LNCAP (cell line): ENCODE data around the gene STRN4.

Experiments used
- CTCF ChIP-seq: fragments of 450-650 bp; IDR thresholded peaks from 2 replicates; pipeline ENCODE4 v1.5.1; 2017; ENCODE audit warnings: mild to moderate bottlenecking

The STRN4 gene

GRCh38 chr19:46728693-46729339 lies 17.4 kb downstream of the STRN4 start:
- TF ChIP-seq CTCF: peak; percentile 81

- TF ChIP-seq CTCF: no peak
These were observed 18.0 kb downstream of the STRN4 start for GRCh38 chr19:46728208-46728607.

GRCh38 chr19:46727757-46728156 lies 18.5 kb downstream of the STRN4 start:
- TF ChIP-seq CTCF: no peak

- TF ChIP-seq CTCF: no peak
These were observed 19.2 kb downstream of the STRN4 start for GRCh38 chr19:46726971-46727501.

GRCh38 chr19:46726551-46726950 lies 19.7 kb downstream of the STRN4 start:
- no peak for TF ChIP-seq CTCF

GRCh38 chr19:46725859-46726393 lies 20.3 kb downstream of the STRN4 start:
- TF ChIP-seq CTCF: no peak

GRCh38 chr19:46725036-46725820 lies 21.0 kb downstream of the STRN4 start:
- TF ChIP-seq CTCF: no peak
